Measurements from ENCODE around the gene HNRNPA3.

DNA sequence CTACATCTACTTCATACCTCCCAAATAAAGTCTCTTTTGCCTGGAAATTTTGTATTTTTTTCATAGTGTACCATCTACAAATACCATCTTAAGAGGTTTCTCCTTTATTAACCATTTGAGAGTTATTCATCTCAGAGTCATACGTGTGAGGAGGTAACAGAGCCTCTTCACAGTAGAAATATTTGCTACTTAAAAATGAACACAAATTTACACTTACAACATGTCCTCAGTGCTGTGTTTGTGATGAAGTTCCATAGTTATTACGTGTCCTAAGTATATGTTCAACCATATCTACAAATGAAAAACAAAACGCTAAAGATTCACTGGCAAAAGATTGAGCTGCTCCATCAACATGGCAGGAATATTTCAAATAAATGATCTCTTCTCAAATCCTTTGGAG lies 48.5 kb upstream of the HNRNPA3 start:
- TF ChIP-seq POLR2A (IDR thresholded peaks at IDR 0.05; ENCODE audit: low read length) = no peak
- no peak for TF ChIP-seq GATA1 (IDR thresholded peaks at IDR 0.05; ENCODE audit: low read depth, low read length)

Measured in erythroblast (primary cell).